Retinal pigment epithelial cell (primary cell): ENCODE measurements around the gene PLCL1.

Experiments used
- DNase-seq: peaks from one replicate; pipeline ENCODE4 v3.0.0-alpha.2; 2010; ENCODE audit warnings: low read depth
- H3K4me3 ChIP-seq: 2 replicates; pipeline ENCODE4 v1.5.1; 2011; ENCODE audit warnings: mild to moderate bottlenecking, low read length, control low read depth, moderate library complexity
- TF ChIP-seq, protein P1 (sequence below): conservative IDR thresholded peaks from 2 replicates; pipeline ENCODE4 v1.5.1; 2011; ENCODE audit warnings: low read depth, low read length, control low read depth, inconsistent platforms

Gene PLCL1

DNA sequence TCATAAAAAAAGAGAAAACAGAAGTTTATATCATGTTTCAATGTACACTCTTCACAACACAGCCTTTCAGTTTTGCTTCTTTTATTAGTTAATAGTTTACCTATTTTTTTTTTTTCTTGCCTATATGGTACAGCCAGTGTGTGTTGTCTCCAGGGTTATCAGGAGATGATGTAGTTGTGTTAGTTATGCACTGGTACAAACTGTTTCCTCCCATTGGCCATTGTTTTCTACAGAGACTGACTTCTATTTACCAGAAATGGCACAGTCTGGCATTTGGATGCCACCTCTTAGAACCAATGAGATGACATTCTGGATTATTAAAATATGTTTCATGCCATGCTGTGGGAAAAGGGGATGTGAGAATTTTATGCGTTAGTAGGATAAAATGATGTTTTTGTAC lies 339.4 kb downstream of the PLCL1 start:
- TF ChIP-seq, protein P1, sequence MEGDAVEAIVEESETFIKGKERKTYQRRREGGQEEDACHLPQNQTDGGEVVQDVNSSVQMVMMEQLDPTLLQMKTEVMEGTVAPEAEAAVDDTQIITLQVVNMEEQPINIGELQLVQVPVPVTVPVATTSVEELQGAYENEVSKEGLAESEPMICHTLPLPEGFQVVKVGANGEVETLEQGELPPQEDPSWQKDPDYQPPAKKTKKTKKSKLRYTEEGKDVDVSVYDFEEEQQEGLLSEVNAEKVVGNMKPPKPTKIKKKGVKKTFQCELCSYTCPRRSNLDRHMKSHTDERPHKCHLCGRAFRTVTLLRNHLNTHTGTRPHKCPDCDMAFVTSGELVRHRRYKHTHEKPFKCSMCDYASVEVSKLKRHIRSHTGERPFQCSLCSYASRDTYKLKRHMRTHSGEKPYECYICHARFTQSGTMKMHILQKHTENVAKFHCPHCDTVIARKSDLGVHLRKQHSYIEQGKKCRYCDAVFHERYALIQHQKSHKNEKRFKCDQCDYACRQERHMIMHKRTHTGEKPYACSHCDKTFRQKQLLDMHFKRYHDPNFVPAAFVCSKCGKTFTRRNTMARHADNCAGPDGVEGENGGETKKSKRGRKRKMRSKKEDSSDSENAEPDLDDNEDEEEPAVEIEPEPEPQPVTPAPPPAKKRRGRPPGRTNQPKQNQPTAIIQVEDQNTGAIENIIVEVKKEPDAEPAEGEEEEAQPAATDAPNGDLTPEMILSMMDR: no peak
- H3K4me3 ChIP-seq: no peak overlapping the region
- DNase-seq: no peak

DNA sequence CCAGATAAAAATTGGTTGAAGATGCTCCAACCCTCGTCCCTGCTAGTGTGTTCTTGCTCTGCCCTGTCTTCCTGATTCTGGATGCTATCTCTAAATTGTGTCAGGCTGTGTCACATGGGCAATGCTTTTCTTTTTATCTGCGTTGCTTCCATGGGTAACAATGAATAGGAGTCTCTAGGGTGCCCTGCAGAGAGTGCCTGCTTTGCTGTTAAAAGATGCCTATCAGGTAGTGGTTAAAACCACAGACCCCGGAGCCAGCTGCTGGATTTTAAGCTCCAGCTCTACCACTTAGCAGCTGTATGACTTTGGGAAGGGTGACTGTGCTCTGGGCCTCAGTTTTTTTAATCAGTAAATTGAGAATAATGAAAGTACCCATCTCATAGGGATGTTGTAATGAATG lies 340.3 kb downstream of the PLCL1 start:
- no peak for DNase-seq
- H3K4me3 ChIP-seq: no peak overlapping the region

DNA sequence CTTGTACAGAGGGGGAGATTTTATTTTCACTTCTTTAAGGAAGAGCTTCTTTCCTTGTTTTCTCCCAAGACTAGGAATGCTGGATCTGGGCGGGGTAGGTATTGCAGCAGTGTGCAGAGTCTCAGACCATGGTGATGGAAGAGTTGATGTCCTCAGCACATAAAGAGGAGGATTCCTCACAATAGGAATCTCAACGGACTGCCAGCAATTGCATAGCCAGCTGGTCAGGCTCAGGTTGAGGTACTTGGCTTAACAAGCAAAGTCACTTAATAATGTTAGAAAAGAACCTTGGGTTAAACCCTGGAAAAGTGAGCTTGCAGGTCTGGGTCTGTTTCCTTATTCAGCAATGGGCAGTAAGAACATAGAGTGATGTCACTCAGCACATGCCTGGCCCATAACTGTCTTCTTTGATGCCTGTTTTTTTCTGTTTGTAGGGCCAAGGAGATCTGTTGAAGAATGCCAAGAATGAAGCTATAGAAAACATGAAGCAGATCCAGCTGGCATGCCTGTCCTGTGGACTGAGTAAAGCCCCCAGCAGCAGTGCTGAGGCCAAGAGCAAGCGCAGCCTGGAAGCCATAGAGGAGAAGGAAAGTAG lies 342.1 kb downstream of the PLCL1 start:
- TF ChIP-seq, protein P1: no peak
- H3K4me3 ChIP-seq: no peak overlapping the region
- no peak for DNase-seq

More for the DNA sequence above, 340.3 kb downstream of the PLCL1 start:
- TF ChIP-seq, protein P1: no peak

DNA sequence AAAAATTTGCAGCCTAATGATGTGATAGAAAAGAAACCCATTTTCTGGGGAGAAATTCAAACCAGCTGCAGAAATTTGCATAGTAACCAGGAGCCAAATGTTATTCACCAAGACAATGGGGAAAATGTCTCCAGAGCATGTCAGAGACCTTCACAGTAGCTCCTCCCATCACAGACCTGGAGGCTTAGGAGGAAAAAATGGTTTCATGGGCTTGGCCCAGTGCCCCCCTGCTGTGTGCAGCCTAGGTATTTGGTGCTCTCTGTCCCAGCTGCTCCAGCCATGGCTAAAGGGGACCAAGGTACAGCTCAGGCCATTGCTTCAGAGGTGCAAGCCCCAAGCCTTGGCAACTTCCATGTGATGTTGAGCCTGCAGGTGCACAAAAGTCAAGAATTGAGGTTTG lies 352.9 kb downstream of the PLCL1 start:
- no peak for DNase-seq
- TF ChIP-seq, protein P1: no peak
- H3K4me3 ChIP-seq: no peak overlapping the region

DNA sequence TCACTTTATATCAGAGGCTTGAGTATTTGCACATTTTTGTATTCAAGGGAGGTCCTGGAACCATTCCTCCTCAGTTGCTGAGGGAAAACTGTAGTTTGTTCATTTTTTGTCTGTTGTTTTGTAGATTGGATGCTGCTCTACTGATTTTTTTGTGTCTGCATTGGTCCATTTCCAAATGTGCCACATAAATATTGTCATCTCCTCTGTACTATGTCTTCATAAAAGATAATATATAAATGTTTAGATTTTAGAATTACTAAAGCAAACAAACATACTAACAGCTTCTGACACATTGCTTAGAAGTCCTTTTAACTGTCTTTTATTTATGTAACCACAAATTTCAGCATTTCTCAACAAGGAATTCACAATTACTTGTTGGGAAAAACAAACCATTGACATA lies 356.8 kb downstream of the PLCL1 start:
- H3K4me3 ChIP-seq: no peak overlapping the region
- DNase-seq: no peak
- TF ChIP-seq, protein P1: no peak

DNA sequence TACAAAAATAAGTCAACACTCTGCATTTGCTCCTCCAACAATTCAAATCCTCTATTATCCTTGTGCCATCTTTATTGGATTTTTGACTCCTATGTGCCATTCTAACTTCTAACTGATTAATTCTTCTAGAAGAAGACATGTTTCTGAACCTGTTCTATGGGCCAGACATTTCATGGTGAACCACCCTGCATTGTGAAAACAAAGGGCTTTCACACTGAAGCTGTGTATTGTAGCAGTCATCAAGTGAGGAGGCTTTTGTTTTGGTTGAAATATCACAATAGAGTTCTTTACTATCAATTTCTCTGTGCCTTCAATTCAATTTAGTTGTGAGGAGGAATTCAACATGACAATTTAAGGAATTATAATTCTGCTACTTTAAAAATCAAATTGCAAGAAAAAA lies 357.9 kb downstream of the PLCL1 start:
- TF ChIP-seq, protein P1: no peak
- DNase-seq: no peak
- H3K4me3 ChIP-seq: no peak overlapping the region

DNA sequence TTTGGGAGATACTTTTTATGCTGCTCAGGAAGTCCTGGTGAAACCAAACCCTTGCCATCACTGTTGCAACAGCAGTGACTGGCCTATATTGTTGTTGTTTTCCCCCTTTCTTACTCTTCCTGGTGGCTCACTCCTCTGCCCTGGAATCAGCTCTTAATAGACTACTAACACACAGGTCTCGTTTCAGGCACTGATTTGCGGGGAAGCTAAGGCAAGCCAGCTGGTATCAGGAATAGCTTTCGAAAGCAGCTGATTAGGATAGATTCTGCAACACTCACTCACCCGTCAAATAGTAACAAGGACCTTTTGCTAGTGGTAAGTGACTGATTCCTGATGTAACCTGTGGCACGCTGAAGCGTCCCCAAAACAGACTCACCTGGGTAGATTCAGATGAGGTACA lies 360.4 kb downstream of the PLCL1 start:
- H3K4me3 ChIP-seq: no peak overlapping the region
- TF ChIP-seq, protein P1: no peak
- DNase-seq: no peak
